Adrenal gland (tissue), 12 donors: ENCODE results near the gene NCKAP5. TPM values are rescaled to one million over a fixed set of nuclear protein-coding genes. Genes with fewer than 3 reads are reported as not detected.

ENCODE experiments used
- DNase-seq, 7 donors: peaks; one replicate each; pipeline ENCODE4 v3.0.0-alpha.2; 2019 to 2020
- H3K27ac ChIP-seq, 5 donors: fragments of 200-600 bp; sonication (generic) in 4 of 5; 1 replicate in 3 of 5; 2 replicates in 2 of 5; pipeline versions ENCODE4 v1.5.1 to v1.8.0; 2016 to 2020; ENCODE audit warnings: mild to moderate bottlenecking in 1 of 5
- H3K27me3 ChIP-seq: fragments of 200-600 bp; 2 replicates; pipeline ENCODE4 v1.8.0; 2021
- H3K36me3 ChIP-seq, 2 donors: fragments of 200-600 bp; replicated peaks in 1 of 2; 1 replicate in 1 of 2; 2 replicates in 1 of 2; pipeline versions ENCODE4 v1.5.1 to v1.8.0; 2018 to 2022
- H3K4me1 ChIP-seq, 2 donors: fragments of 200-600 bp; replicated peaks in 1 of 2; 1 replicate in 1 of 2; 2 replicates in 1 of 2; pipeline versions ENCODE4 v1.5.1 to v1.8.0; 2018 to 2021
- H3K4me3 ChIP-seq, 4 donors: fragments of 200-600 bp; sonication (generic) in 3 of 4; one replicate each; pipeline ENCODE4 v1.5.1; 2016 to 2018
- H3K9me3 ChIP-seq, 3 donors: fragments of 200-600 bp; sonication (generic) in 1 of 3; replicated peaks in 1 of 3; 1 replicate in 2 of 3; 2 replicates in 1 of 3; pipeline versions ENCODE4 v1.5.1 to v1.8.0; 2016 to 2021
- POLR2A ChIP-seq, 2 donors: fragments of 450-650 bp; IDR thresholded peaks; one replicate each; pipeline ENCODE4 v1.6.1; 2017; ENCODE audit warnings: antibody characterized with exemption in 2 of 2, mild to moderate bottlenecking in 2 of 2, moderate library complexity in 1 of 2
- WGBS, 4 donors: extraction: QIAGEN DNeasy Blood & Tissue Kit in 2 of 4; methylation state at CpG; one replicate each; pipeline versions ENCODE4 v1.1.5 to v1.1.7; 2013 to 2017; 5-methylcytosine and 5-hydroxymethylcytosine counted together
- intact Hi-C, 2 donors: fragments of 100-400 bp; cut with DNase I; formaldehyde crosslinking; loops; one replicate each; pipeline versions ENCODE4 v1.14.1 to v1.15.0; 2022 to 2023
- polyA plus RNA-seq, 3 donors: library from polyadenylated mRNA; stranded (reverse); fragments of 200-250 nt in 2 of 3; fragments of 350-450 nt in 1 of 3; fragmentation: Illumina TruSeq in 1 of 3; extraction: RNeasy Lipid Tissue Mini Kit (QIAGEN cat#74804) in 1 of 3; gene quantifications; one replicate each; pipeline ENCODE4 v1.2.3, GENCODE V29; 2013 to 2014
- total RNA-seq, 9 donors: library from RNA; depleted of rRNA in 4 of 9; stranded (reverse); fragments of >200 nt in 4 of 9; fragments of 120-200 nt in 1 of 9; fragmentation: NEBNext Ultra II Directional in 1 of 9; extraction: Animal tissue kit (Norgen Biotek cat#: 25700) in 1 of 9; gene quantifications; one replicate each; pipeline versions ENCODE4 v1.1.0 to v1.2.4, GENCODE V29; 2013 to 2023
- TF ChIP-seq, protein P1 (sequence below), 6 experiments: fragments of 450-650 bp in 4 of 6; fragments of 200-600 bp in 2 of 6; sonication (generic) in 1 of 6; IDR thresholded peaks; 1 replicate in 5 of 6; 2 replicates in 1 of 6; pipeline versions ENCODE4 v1.5.1 to v1.8.0; 2016 to 2021; ENCODE audit warnings: antibody characterized with exemption in 6 of 6, mild to moderate bottlenecking in 2 of 6, moderate library complexity in 1 of 6
- donor health status: healthy with polysubstance abuse.
- donor health status: Bipolar disorder and iron deficiency.
- donor health status: DM: yes; HTN: yes; CAD: no.
- donor health status: DM: no; HTN: no; CAD: no.
- donor health status: DM: no; HTN: no; CAD: no.
- donor health status: DM: yes; HTN: yes; CAD: no.

The NCKAP5 gene
- total and polyA plus RNA-seq, 12 donors, result 0.06 to 3.1 (median 1.1) TPM

DNA sequence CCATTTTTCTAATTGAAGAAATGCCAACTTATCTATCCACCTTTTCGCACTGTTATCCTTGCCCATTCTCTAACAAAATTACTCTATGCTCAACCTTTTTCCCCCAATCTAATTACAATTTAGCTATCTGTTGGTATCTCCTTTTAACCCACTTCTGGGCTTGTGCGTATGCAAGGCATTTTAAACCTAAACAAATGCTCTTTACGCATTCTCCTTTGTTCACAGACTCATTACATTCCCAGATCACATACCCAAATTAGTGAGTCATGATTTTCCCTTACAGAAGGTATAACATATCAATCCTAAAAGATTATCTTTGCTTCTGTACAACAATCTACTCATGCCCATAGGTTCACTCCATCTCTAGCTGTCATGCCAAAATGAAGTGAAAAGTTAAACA is 826.5 kb downstream of the NCKAP5 start:
- H3K36me3 ChIP-seq, result no peaks in the 10 kb centered on the region
- 82 to 92% (median 88%) methylated on average over 3 of the region's 3 CpGs for WGBS, 4 donors
- H3K4me1 ChIP-seq, result no peaks in the 10 kb centered on the region
- H3K27me3 ChIP-seq, result no peaks in the 10 kb centered on the region
- H3K9me3 ChIP-seq, result peaks cover 0 to 12% (median 0%) of the 10 kb centered on the region in 3 donors
- TF ChIP-seq POLR2A (IDR thresholded peaks at IDR 0.05), result no peak
- TF ChIP-seq, protein P1, sequence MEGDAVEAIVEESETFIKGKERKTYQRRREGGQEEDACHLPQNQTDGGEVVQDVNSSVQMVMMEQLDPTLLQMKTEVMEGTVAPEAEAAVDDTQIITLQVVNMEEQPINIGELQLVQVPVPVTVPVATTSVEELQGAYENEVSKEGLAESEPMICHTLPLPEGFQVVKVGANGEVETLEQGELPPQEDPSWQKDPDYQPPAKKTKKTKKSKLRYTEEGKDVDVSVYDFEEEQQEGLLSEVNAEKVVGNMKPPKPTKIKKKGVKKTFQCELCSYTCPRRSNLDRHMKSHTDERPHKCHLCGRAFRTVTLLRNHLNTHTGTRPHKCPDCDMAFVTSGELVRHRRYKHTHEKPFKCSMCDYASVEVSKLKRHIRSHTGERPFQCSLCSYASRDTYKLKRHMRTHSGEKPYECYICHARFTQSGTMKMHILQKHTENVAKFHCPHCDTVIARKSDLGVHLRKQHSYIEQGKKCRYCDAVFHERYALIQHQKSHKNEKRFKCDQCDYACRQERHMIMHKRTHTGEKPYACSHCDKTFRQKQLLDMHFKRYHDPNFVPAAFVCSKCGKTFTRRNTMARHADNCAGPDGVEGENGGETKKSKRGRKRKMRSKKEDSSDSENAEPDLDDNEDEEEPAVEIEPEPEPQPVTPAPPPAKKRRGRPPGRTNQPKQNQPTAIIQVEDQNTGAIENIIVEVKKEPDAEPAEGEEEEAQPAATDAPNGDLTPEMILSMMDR (IDR thresholded peaks at IDR 0.05), result no peak
- DNase-seq, result no peak
- intact Hi-C loops, result no loop called here
- no peak overlapping the region for H3K4me3 ChIP-seq
- no peak overlapping the region for H3K27ac ChIP-seq

- TF ChIP-seq, protein P1 (IDR thresholded peaks at IDR 0.05), result no peak
- no peak for TF ChIP-seq POLR2A (IDR thresholded peaks at IDR 0.05)
- peaks cover 0 to 11% (median 0%) of the 10 kb centered on the region in 3 donors for H3K9me3 ChIP-seq
- intact Hi-C loops, result no loop called here
- H3K36me3 ChIP-seq, result no peaks in the 10 kb centered on the region
- H3K4me1 ChIP-seq, result no peaks in the 10 kb centered on the region
- DNase-seq, result no peak
- no peaks in the 10 kb centered on the region for H3K27me3 ChIP-seq
- H3K27ac ChIP-seq, result no peak overlapping the region
- no peak overlapping the region for H3K4me3 ChIP-seq
Observed at GRCh38 chr2:132740081-132740720, 828.1 kb downstream of the NCKAP5 start.

GRCh38 chr2:132738223-132738622 is 830.0 kb downstream of the NCKAP5 start:
- H3K4me1 ChIP-seq, result no peaks in the 10 kb centered on the region
- intact Hi-C loops, result no loop called here
- DNase-seq, result no peak
- H3K27me3 ChIP-seq, result no peaks in the 10 kb centered on the region
- H3K4me3 ChIP-seq, result no peak overlapping the region
- 67 to 85% (median 79%) methylated on average over 1 of the region's 1 CpG for WGBS, 4 donors
- H3K36me3 ChIP-seq, result no peaks in the 10 kb centered on the region
- TF ChIP-seq POLR2A (IDR thresholded peaks at IDR 0.05), result no peak
- TF ChIP-seq, protein P1 (IDR thresholded peaks at IDR 0.05), result no peak
- H3K27ac ChIP-seq, result no peak overlapping the region
- no peaks in the 10 kb centered on the region for H3K9me3 ChIP-seq

DNA sequence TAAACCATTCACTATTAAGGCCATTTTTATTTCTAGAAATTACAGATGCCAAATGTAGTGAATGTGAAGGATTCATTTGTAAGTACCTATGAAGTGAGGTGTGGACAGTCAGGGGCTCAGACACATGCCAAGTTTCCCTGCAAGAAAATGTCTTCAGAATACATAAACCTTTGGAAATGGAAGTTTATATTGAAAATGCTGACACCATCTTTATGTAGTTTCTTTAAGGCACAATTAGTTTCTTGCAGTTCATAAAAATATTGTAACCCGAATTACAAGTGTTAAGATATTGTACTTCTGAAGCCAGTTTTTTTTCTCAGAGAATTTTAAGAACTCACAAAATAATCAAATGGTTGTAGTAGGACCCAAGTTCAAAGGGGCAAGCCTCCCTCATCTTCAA is 832.2 kb downstream of the NCKAP5 start:
- TF ChIP-seq, protein P1 (IDR thresholded peaks at IDR 0.05), result no peak
- TF ChIP-seq POLR2A (IDR thresholded peaks at IDR 0.05), result no peak
- no peak for DNase-seq
- Histone ChIP-seq H3K36me3 (no peaks in the 10 kb centered on the region), H3K27me3 (no peaks in the 10 kb centered on the region), H3K9me3 (no peaks in the 10 kb centered on the region), H3K4me3 (no peak overlapping the region), H3K4me1 (no peaks in the 10 kb centered on the region), H3K27ac (no peak overlapping the region)
- intact Hi-C loops, result no loop called here
- WGBS, 4 donors, result 75 to 84% (median 80%) methylated on average over 1 of the region's 1 CpG
